GM06990 (cell line): ENCODE measurements around the gene RNF208.

ENCODE experiments used
- DNase-seq: peaks from one replicate; pipeline ENCODE4 v3.0.0-alpha.2; 2011; ENCODE audit not compliant: insufficient read length; ENCODE audit errors: extremely low read depth
- H3K27me3 ChIP-seq: replicated peaks from 2 replicates; pipeline ENCODE4 v1.6.0; 2011; ENCODE audit warnings: low read length; ENCODE audit not compliant: control insufficient read depth, insufficient read depth
- H3K36me3 ChIP-seq: 2 replicates; pipeline ENCODE4 v1.5.1; 2011; ENCODE audit warnings: low read length; ENCODE audit not compliant: control insufficient read depth, insufficient read depth
- H3K4me3 ChIP-seq: replicated peaks from 2 replicates; pipeline ENCODE4 v1.5.1; 2011; ENCODE audit warnings: low read depth, mild to moderate bottlenecking, control low read depth, low read length
- TF ChIP-seq, protein P1 (sequence below): IDR thresholded peaks from 2 replicates; pipeline ENCODE4 v1.5.1; 2011; ENCODE audit warnings: low read length, control low read depth, mild to moderate bottlenecking, inconsistent platforms; ENCODE audit not compliant: insufficient read depth, poor library complexity, severe bottlenecking

The RNF208 gene

GRCh38 chr9:137195525-137196220 is 26.4 kb downstream of the RNF208 start:
- Histone ChIP-seq H3K4me3 (no peak overlapping the region), H3K36me3 (peaks cover 6% of the 10 kb centered on the region), H3K27me3 (no peaks in the 10 kb centered on the region)
- DNase-seq, result no peak
- TF ChIP-seq, protein P1, sequence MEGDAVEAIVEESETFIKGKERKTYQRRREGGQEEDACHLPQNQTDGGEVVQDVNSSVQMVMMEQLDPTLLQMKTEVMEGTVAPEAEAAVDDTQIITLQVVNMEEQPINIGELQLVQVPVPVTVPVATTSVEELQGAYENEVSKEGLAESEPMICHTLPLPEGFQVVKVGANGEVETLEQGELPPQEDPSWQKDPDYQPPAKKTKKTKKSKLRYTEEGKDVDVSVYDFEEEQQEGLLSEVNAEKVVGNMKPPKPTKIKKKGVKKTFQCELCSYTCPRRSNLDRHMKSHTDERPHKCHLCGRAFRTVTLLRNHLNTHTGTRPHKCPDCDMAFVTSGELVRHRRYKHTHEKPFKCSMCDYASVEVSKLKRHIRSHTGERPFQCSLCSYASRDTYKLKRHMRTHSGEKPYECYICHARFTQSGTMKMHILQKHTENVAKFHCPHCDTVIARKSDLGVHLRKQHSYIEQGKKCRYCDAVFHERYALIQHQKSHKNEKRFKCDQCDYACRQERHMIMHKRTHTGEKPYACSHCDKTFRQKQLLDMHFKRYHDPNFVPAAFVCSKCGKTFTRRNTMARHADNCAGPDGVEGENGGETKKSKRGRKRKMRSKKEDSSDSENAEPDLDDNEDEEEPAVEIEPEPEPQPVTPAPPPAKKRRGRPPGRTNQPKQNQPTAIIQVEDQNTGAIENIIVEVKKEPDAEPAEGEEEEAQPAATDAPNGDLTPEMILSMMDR, result no peak

DNA sequence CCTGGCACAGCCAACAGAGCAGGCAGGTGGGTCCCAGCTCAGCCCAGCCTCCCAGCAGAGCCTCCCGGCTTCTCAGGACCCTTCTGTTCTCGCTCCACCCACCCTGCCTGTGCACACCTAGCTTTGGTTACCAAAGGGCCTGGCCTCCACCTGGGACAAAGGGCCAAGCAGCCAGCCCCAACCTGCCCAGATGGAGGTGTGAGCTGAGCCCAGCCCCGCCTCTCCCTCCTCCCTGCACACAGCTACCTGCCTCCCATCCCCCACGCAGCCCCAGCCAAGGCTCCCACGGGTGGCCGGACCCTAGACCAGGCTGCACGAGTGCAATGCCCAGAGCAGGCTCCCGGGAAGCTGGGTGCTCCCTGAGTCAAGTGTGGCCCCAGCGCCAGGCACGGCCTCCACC is 27.1 kb downstream of the RNF208 start:
- no peak for DNase-seq

GRCh38 chr9:137194388-137194787 is 27.7 kb downstream of the RNF208 start:
- TF ChIP-seq, protein P1, result no peak
- no peaks in the 10 kb centered on the region for H3K27me3 ChIP-seq
- H3K4me3 ChIP-seq, result no peak overlapping the region
- peaks cover 9% of the 10 kb centered on the region for H3K36me3 ChIP-seq
- no peak for DNase-seq

More for the DNA sequence above, 27.1 kb downstream of the RNF208 start:
- TF ChIP-seq, protein P1, result no peak
- Histone ChIP-seq H3K4me3 (no peak overlapping the region), H3K36me3 (peaks cover 9% of the 10 kb centered on the region), H3K27me3 (no peaks in the 10 kb centered on the region)

DNA sequence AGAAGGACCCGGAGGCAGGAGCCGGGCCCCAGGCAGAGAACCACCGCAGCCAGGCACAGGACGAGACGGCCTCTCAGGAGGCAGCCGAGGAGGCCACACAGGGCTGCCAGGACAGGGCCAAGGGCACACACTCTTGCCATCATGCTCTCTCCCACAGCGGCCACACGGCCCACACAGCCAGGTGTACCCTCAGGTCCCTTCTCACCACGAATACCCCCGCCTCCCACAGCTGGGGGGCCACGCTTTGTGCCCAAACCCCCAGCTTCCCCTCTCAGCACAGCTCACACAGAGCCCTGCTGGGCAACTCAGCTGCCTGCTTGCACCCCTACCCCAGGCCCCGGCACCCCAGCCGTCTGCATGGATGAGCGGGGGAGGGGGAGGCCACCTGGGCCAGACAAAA is 28.3 kb downstream of the RNF208 start:
- peaks cover 9% of the 10 kb centered on the region for H3K36me3 ChIP-seq
- TF ChIP-seq, protein P1, result no peak
- H3K27me3 ChIP-seq, result no peaks in the 10 kb centered on the region
- no peak for DNase-seq
- H3K4me3 ChIP-seq, result no peak overlapping the region

DNA sequence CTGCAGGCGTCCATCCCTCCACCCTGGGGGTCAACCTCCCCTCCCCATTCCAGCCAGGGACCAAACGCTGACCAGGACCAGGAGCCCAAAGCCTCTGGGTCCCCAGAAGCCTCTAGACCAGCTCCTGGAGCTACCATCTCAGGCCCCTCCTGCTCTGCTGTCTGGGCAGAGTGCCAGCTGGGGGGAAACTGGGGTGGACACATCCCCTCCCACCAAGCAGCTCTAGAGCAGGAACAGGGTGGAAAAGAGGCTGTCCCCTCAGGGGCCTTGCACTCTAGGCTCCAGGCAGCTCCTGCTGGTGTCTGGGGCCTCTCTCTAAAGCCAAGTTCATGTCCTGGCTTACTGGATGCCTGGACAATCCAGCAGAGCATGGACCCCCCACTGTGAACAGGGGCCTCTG is 29.2 kb downstream of the RNF208 start:
- TF ChIP-seq, protein P1, result no peak

DNA sequence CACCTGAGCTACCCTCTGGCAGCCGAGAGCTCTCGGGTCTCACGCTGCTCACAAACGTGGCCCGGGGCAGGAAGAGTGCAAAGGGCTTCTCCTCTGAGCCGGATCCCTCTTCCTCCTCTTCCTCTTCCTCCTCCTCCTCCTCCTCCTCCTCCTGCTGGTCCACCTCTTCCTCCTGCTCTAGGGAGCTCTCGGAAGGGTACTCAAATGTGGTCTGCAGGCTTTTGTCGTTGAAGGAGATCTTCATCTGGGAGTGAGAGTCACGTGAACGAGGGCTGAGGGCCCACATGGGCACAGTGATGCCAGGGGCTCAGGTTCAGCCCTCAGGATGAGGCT is 29.6 kb downstream of the RNF208 start:
- no peak for DNase-seq
- H3K4me3 ChIP-seq, result no peak overlapping the region
- TF ChIP-seq, protein P1, result no peak
- H3K27me3 ChIP-seq, result no peaks in the 10 kb centered on the region
- H3K36me3 ChIP-seq, result peaks cover 9% of the 10 kb centered on the region

More for the DNA sequence above, 29.2 kb downstream of the RNF208 start:
- no peak for DNase-seq
- Histone ChIP-seq H3K27me3 (no peaks in the 10 kb centered on the region), H3K4me3 (no peak overlapping the region), H3K36me3 (peaks cover 9% of the 10 kb centered on the region)
